Gastrocnemius medialis (tissue), 4 donors: ENCODE measurements around the gene HERC4.

Experiments used
- CTCF ChIP-seq, 5 experiments: fragments of 450-650 bp in 3 of 5; fragments of 200-600 bp in 2 of 5; sonication (generic) in 2 of 5; IDR thresholded peaks in 4 of 5; conservative IDR thresholded peaks in 1 of 5; 1 replicate in 4 of 5; 2 replicates in 1 of 5; pipeline ENCODE4 v1.5.1; 2016 to 2019; ENCODE audit warnings: antibody characterized with exemption in 5 of 5, mild to moderate bottlenecking in 3 of 5, moderate library complexity in 3 of 5
- POLR2A ChIP-seq, 2 donors: fragments of 450-650 bp; IDR thresholded peaks; one replicate each; pipeline ENCODE4 v1.6.1; 2017; ENCODE audit warnings: antibody characterized with exemption in 2 of 2, mild to moderate bottlenecking in 2 of 2, moderate library complexity in 2 of 2

DNA sequence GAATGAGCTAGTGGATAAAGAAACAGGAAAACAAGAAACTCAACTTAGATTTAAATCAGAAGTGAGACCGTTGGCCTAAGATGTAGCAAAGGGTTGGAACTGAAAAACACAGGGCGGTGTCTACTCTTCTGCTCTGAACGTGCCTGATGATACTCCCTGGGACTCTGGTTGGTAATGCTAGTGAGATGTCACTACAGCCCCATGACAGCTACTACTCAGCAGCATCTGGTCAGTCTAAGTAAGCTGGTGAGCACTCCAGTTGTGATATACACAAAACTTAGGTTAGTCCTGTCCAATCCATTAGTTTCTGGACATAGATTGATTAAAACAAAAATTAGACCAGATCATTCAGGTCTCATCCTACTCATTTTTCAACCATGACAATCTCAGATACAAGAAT lies 49.6 kb upstream of the HERC4 start:
- TF ChIP-seq CTCF (IDR thresholded peaks at IDR 0.05 in 4 of 5, conservative IDR thresholded peaks at IDR 0.05 in 1 of 5) (no peak), POLR2A (IDR thresholded peaks at IDR 0.05) (peak in 1 of 2 donors; percentile 18)
